ENCODE results near the gene PCP4L1. TPM values are rescaled to one million over a fixed set of nuclear protein-coding genes. Genes with fewer than 3 reads are reported as not detected.
A peak's percentile ranks its signal among the peaks of the same experiment; 100 is the strongest.

PCP4L1 gene
- total and polyA plus RNA-seq, 2 experiments from 2014 or later = 1.4 to 1.7 TPM

DNA sequence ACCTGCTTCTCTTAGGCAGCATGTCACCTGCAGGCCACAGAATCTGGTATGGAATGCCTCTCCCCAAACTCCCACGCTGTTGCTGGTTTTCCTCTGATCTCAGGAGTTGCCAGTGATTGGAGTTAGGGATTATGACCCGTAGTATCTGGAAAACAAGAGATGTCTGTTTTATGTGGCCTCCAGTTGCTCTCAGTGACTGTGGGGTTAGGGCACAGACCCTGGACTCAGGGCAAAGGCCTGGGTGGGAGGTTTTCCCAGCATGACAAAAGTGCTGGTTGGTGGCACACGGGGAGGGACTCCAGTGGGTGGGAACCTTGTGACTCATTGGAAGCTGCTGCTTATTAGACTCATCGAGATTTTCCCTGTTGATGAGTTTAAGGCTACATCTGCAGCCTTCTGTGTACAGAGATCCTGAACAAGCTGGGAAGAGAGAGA is 20.5 kb upstream of the PCP4L1 start, which contains the start of gene NR1I3:
Gene NR1I3 (minus strand): TSS at position 165 of the 435 bp plus-strand sequence. CDS start 1,638 bp downstream, outside the sequence.
- H3K4me2 ChIP-seq = no peak within 1 kb of the TSS
- H3K27me3 ChIP-seq = no peaks in the 10 kb centered on the region
- TF ChIP-seq EZH2 (IDR thresholded peaks at IDR 0.05; ENCODE audit: borderline replicate concordance) (no peak), EZH2phosphoT487 (IDR thresholded peaks at IDR 0.05; ENCODE audit: low read depth, severe bottlenecking, unreplicated experiment) (no peak), CTCF (IDR thresholded peaks at IDR 0.05; ENCODE audit: poor library complexity) (no peak)
- H3K9me3 ChIP-seq (ENCODE audit: low read depth) = no peaks in the 10 kb centered on the region
- H2AFZ ChIP-seq = no peak within 1 kb of the TSS
- H3K36me3 ChIP-seq (replicated peaks; ENCODE audit: insufficient read depth, low read depth) = no peaks in the 10 kb centered on the region
- H3K79me2 ChIP-seq = no peaks in the 10 kb centered on the region
- 30% methylated on average over 4 of the region's 4 CpGs for WGBS (ENCODE audit: low lambda C conversion rate, missing lambda C conversion rate)
- DNase-seq (ENCODE audit: low spot score) = peak; percentile 80
- H3K9me2 ChIP-seq (replicated peaks; ENCODE audit: insufficient read depth) = no peaks in the 10 kb centered on the region
- peak within 1 kb of the TSS; percentile 77 for H3K27ac ChIP-seq
- H4K20me1 ChIP-seq (ENCODE audit: insufficient read depth, poor library complexity, severe bottlenecking) = no peaks in the 10 kb centered on the region
- H3K4me1 ChIP-seq (ENCODE audit: insufficient read depth) = no peaks in the 10 kb centered on the region
- no peak within 1 kb of the TSS for H3K4me3 ChIP-seq

GRCh38 chr1:161241682-161242081 is 16.9 kb upstream of the PCP4L1 start:
- Histone ChIP-seq H3K4me3 (no peak overlapping the region), H3K27me3 (no peaks in the 10 kb centered on the region), H3K79me2 (no peaks in the 10 kb centered on the region), H2AFZ (no peak overlapping the region), H3K9me3 (ENCODE audit: low read depth) (no peaks in the 10 kb centered on the region), H3K4me1 (ENCODE audit: insufficient read depth) (no peaks in the 10 kb centered on the region), H4K20me1 (ENCODE audit: insufficient read depth, poor library complexity, severe bottlenecking) (no peaks in the 10 kb centered on the region), H3K36me3 (replicated peaks; ENCODE audit: insufficient read depth, low read depth) (no peaks in the 10 kb centered on the region), H3K9me2 (replicated peaks; ENCODE audit: insufficient read depth) (no peaks in the 10 kb centered on the region), H3K27ac (no peak overlapping the region), H3K4me2 (no peak overlapping the region)
- WGBS (ENCODE audit: low lambda C conversion rate, missing lambda C conversion rate) = 69% methylated on average over 3 of the region's 3 CpGs
- no peak for TF ChIP-seq CTCF (IDR thresholded peaks at IDR 0.05; ENCODE audit: poor library complexity)
- no peak for TF ChIP-seq EZH2phosphoT487 (IDR thresholded peaks at IDR 0.05; ENCODE audit: low read depth, severe bottlenecking, unreplicated experiment)
- TF ChIP-seq EZH2 (IDR thresholded peaks at IDR 0.05; ENCODE audit: borderline replicate concordance) = no peak
- DNase-seq (ENCODE audit: low spot score) = no peak

GRCh38 chr1:161242313-161242712 is 16.2 kb upstream of the PCP4L1 start:
- WGBS (ENCODE audit: low lambda C conversion rate, missing lambda C conversion rate) = 51% methylated on average over 2 of the region's 2 CpGs
- no peaks in the 10 kb centered on the region for H3K9me2 ChIP-seq (replicated peaks; ENCODE audit: insufficient read depth)
- H2AFZ ChIP-seq = no peak overlapping the region
- no peaks in the 10 kb centered on the region for H3K36me3 ChIP-seq (replicated peaks; ENCODE audit: insufficient read depth, low read depth)
- TF ChIP-seq EZH2 (IDR thresholded peaks at IDR 0.05; ENCODE audit: borderline replicate concordance) (no peak), CTCF (IDR thresholded peaks at IDR 0.05; ENCODE audit: poor library complexity) (no peak), EZH2phosphoT487 (IDR thresholded peaks at IDR 0.05; ENCODE audit: low read depth, severe bottlenecking, unreplicated experiment) (no peak)
- H4K20me1 ChIP-seq (ENCODE audit: insufficient read depth, poor library complexity, severe bottlenecking) = no peaks in the 10 kb centered on the region
- no peaks in the 10 kb centered on the region for H3K27me3 ChIP-seq
- H3K79me2 ChIP-seq = no peaks in the 10 kb centered on the region
- H3K27ac ChIP-seq = no peak overlapping the region
- no peak overlapping the region for H3K4me2 ChIP-seq
- H3K4me1 ChIP-seq (ENCODE audit: insufficient read depth) = no peaks in the 10 kb centered on the region
- no peak for DNase-seq (ENCODE audit: low spot score)
- H3K9me3 ChIP-seq (ENCODE audit: low read depth) = no peaks in the 10 kb centered on the region
- H3K4me3 ChIP-seq = no peak overlapping the region

Measured in hepatocyte (in vitro differentiated cells).